ENCODE results near the gene GGT5.
"Not testable (repeated sequence)": the region's sequence is repeated elsewhere in the genome, so short reads cannot be mapped to it uniquely, and the experiment has no call there.

GGT5 gene

DNA sequence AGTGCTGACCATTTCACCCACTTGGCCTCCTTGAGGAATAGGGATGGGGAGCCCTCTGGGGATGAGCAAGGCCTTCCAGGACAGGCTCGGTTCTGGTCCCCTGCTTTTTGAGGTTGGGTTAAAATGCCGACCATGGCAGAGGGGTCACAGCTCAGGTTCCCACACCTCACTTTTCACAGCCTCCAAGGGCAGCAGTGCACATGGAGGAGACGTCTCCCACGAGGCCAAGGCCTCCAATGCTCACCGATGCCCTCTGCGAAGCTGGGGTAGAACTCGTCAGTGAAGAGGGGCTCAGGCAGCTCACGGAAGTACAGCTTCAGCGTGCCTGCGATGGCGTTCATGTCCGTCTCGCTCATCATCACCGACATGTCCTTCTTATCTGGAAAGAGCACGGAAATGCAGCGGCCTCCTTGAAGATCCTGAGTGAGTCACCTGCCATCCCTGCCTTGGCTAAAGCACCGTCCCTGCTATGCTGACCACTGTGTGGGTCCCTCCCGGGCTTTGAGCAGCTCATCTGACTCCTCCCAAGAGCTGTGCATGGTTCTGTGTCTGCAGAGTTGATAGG lies 17.4 kb upstream of the GGT5 start:
- DNase-seq (ENCODE audit: low spot score) = not testable (repeated sequence)

DNA sequence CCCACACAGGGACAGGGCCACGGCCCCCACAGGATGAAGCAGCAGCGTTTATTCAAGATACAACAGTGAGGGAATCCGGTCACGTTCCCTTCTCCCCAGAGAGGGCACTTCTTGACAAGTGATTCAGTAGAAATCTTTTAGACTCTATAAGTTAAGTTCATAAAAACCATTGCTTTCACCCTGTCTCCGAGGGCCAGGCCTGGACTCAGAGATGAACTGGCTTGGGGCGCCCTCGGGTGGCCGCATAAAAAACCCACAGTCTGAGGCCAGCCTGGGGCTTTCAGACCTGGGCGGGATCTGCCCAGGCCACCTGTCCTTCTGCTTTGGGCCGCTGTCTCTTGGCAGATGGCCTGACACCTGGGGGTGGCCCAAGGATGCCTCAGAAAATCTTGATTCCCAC lies 14.6 kb upstream of the GGT5 start:
- peak; percentile 58 for DNase-seq (ENCODE audit: low spot score)

DNA sequence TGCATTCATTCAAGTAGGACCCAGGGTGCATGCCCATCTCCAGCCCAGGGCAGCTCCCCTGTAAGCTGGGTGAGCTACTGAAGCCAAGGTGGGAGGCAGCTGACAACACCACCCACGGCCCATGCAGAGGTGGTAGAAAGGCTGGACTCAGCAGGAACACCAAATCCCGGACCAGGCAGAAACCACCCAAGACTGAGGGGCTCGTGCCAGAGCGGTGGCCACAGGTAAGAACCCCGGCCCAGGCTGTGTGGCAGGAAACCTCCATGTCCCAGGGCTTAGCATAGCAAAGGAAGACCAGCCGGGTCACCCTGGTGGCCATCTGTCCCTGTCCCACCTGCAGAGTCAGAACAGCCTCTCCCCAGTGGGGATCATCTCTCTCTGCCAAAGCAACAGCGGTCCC lies 11.9 kb upstream of the GGT5 start:
- DNase-seq (ENCODE audit: low spot score) = not testable (repeated sequence)

DNA sequence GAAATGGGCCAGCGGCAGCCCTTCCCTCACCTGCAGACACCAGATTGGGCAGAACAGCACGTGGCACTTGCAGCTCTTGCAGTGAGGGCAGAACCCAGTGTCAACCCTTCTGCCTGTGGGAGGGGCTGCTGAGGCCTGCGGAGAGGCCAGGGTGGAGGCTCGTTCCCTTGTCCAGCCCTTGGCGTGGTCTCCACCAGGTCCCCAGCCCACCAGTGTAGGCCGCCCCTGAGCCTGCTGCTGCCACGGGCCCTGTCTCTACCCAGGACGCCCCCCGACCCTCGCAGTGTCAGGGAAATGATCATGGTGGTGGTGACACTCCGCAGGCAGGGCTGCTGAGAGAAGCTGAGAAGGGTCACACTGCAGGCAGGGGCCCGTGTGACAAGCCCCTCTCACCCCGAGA lies 11.3 kb upstream of the GGT5 start:
- DNase-seq (ENCODE audit: low spot score) = not testable (repeated sequence)

DNA sequence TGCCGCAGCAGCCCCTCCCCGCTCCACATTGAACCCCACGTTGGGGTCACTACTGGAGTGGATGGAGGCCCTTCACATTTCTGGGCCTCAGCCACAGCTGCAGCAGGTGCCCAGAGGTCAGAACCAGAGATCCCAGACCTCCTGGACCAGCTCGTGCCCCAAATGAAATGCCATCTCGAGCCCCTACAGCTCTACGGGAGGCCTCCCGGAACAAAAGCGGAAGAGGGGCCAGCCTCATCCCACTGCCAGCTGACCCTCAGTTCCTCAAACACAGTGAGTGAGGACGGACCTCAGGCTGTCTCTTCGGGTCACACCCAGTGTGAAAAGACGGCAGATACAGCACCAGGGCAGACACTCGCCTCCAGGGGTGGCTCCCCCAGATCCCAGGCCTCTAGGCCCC lies 8.2 kb upstream of the GGT5 start:
- not testable (repeated sequence) for DNase-seq (ENCODE audit: low spot score)

DNA sequence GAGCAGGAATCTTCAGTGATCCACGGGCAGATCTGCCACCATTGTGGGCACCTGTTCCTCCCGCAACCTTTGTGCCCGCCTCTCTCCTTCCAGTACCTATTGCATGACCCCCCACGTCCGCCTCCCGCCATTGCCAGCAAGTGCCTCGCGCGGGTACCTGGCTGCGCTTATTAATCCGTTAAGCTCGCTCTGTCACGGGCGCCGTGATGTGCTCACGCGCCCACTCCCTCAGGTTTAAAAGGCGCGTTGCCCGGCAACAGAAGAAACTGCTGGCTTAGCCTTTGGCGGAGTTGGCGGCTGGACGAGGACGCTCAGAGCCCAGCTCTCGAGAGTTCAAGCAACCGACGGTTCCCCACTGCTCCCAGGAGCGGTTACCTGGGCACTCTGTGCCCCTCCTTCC lies 6.4 kb upstream of the GGT5 start:
- DNase-seq (ENCODE audit: low spot score) = not testable (repeated sequence)

DNA sequence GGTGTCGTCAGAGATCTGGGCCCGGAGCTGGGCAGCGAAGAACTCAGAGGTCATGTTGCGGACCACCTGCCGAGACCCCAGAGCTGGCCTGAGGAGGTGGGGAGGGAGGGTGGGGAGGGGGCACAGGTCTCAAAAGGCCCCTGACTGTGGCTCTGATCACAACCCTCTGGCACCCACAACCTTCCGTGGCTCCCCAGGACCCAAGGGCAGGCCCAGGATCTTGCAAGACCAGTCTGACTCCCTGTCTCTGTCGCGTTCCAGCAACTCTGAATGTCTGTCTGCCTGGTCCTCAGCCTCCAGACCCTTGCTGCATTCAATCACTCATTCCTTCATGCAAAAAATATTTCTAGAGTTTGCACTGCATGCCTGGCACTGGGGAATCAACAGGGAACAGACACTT lies 4.5 kb upstream of the GGT5 start:
- DNase-seq (ENCODE audit: low spot score) = not testable (repeated sequence)

DNA sequence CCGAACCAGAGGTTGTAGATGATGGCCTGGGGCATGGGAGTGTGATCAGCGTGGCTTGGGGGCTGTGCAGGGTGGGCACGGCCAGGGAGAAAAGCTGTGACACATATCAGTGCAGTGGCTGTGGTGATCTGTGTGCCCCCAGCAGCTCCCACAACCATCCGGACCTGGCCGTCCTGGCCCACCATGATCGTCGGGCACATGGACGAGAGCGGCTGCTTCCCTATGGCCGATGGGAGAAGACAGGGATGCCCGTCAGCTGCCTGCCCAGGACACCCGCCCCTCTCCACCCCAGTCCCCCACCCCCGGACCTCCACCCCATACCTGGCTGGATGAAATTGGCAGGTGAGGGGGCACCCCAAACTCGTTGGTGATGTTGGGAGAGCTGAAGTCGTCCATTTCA lies 3.7 kb upstream of the GGT5 start:
- not testable (repeated sequence) for DNase-seq (ENCODE audit: low spot score)

DNA sequence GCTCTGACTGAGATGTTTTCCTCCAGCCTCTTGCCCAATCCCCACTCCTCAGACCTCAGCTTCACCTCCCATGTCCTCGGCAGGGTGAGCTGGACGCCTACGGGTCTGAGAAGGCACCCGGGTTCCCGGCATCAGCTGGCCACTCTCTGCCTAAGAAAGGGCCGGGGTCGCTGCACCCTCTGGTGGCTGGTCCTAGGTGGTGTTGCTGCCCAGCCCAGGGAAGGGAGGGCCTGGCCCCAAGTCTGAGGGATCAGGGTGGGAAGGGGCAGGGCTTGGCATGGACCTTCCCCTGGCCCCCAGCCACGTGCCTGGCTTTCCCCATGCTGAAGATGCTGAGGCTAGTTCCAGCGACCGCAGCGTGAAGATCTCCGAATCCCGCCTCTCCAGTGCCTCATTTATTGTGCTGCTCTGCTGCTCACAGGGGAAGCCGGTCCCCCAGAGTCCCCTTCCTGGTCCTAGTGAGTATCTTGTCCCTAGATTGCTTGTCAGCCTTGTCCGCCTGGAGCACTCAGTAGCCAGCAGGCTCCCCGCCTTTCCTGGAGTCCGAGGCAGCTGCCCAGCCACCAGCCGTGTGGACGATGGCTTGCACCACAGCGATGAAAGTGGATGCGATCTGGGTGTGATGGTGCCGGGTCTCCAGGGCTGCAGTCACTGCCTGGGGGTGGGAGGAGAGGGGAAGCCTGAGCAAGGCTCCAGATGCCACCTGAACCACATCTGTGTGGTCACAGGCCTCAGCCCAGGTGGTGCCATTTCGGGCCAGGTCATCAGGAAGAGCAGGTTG lies 2.9 kb upstream of the GGT5 start:
- peak; percentile 20 for DNase-seq (ENCODE audit: low spot score)

DNA sequence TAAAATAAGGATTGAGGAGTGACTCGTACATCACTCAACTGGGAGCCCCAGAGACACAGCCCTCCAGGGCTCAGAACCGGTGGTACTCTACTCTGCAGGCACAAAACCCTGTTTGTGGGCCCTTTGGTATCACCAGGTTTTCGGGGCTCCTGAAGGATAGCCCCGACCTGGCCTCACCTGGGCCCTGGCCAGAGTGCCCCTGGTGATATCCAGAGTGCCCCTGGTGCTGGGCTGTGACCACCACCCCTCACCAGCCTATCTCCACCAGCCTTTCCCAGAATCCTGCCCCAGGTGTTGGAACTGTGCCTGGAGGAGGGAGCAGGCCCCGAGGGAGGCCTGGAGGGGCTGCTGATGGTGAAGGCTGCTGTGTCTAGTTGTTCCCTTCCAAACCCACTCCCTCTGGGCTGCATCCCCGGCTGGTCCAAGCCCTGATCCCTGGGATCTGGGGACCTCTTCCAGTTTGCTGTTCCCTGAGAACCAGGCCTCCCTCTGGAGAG lies 2.2 kb upstream of the GGT5 start:
- no peak for DNase-seq (ENCODE audit: low spot score)

DNA sequence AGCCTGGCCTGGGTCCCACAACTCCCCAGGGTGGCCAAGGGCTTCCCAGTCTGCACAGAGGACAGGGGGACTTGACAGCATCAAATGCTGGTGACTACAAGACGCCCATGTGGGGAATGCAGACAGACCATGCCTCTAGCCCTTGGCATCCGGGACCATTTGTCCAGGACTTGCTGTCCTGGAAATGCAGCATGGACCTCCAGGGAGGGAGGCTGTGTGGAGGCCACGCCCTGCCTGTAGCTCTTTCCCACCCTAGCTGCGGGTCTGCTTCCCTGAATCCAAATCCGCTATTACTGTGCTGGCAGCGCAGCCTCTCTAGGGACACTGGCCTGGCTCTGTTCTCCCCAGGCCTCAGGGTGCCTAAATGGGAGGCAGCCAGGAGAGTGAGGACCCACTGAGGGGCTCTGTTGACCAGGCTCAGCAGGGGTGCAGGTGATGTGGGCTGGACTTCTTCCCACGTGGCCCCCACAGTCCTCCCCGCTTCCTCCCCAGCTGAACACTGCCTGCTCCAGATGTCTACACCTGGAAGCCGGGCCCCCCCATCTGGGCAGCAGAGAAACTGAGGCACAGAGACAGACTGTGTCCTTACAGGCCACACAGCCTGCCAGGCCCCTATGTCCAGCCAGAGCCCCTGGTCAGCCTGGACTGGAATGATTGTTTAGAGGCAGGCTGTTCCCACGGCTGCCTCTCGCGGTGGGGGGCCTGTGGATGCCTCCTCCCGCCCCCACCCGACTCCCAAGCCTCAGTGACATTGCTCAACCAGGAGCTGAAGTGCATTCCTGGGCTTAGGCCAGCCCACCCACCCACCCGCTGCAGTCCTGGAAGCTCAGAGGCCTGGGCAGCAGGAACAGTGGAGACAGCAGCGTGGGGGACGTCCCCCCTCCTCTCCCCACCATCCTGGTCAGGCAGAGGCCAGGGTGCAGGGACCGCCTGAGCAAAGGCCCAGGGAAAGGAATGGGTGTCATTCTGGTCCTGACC lies 991 bp upstream of the GGT5 start:
- DNase-seq (ENCODE audit: low spot score) = not testable (repeated sequence)

DNA sequence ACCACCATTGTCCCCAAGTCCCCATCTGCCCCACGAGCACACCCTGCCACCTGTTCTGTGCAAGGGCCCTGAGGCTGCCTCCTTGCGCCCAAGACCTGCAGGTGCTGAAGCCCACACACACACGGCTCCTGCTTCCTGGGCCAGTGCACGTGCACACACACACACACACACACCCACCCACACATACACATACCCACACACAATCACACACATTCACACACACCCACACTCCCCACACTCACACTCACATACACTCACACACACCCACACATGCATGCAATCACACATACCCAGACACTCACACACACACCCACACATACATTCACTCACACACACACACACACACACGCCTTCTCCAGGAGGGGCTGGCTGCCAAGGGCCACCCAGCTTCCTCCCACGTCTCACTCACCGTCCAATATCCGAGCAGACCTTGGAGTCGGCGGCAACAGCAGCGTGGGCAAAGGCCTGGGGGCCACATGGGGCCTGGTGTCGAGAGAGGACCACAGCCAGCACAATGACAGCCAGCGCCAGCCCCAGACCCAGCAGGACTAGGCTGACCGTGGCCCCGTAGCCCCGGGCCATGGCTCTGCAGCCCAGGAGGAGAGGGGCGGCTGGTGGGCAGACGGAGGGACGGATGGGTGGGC lies 616 bp downstream of the GGT5 start:
- no peak for DNase-seq (ENCODE audit: low spot score)

DNA sequence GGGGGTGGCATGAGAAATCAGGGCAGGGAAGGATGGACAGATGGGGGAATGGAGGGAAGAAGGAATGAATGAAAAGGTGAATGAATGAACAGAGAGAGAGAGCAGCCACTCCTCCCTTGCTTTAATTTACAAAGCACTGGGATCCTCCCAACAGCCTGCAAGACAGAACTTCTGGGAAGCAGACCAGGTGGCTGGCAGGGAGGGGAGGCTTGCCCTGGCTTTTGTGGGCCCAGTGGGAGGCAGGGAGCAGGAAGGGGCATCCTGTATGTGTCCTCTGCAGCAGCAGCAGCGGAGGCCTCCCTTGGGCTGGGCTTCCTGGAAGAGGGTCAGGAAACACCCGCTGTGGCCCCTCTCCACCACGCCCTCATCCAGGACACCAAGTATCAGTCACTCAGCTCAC lies 1.5 kb downstream of the GGT5 start:
- DNase-seq (ENCODE audit: low spot score) = not testable (repeated sequence)

DNA sequence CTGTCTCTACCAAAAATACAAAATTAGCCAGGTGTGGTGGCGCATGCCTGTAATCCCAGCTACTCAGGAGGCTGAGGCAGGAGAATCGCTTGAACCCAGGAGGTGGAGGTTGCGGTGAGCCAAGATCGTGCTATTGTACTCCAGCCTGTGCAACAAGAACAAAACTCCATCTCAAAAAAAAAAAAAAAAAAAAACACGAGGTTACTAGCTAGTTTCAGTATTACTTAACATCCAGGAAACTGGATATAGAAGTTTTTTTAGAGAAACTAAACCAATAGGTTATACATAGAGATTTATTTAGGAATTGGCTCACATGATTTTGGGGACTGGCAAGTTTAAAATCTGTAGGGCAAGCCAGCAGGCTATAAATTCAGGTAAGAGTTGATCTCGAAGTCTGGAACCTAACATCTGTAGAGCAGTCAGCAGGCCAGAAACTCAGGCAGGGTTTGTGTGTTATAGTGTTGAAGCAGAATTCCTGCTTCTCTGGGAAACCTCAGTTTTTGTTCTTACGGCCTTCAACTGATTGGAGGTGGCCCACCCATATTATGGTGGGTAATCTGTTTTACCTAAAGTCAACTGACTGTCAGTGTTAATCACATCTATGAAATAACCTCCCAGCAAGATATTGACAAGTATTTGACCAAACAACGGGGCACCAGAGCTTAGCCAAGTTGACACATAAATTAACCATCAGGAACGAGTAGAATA lies 3.7 kb downstream of the GGT5 start:
- DNase-seq (ENCODE audit: low spot score) = not testable (repeated sequence)

DNA sequence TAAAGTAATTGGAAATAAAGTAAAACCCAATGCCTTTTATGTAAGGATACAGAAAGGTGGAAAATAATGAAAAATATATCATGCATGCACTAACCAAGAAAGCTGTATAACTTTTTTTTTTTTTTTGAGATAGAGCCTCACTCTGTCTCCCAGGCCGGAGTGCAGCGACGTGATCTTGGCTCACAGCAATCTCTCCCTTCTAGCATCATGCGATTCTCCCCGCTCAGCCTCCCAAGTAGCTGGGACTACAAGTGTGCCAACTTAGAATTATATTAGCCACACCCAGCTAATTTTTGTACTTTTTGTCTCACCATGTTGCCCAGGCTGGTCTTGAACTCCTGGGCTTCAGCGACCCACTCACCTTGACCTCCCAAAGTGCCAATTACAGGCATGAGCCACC lies 4.5 kb downstream of the GGT5 start:
- no peak for DNase-seq (ENCODE audit: low spot score)

DNA sequence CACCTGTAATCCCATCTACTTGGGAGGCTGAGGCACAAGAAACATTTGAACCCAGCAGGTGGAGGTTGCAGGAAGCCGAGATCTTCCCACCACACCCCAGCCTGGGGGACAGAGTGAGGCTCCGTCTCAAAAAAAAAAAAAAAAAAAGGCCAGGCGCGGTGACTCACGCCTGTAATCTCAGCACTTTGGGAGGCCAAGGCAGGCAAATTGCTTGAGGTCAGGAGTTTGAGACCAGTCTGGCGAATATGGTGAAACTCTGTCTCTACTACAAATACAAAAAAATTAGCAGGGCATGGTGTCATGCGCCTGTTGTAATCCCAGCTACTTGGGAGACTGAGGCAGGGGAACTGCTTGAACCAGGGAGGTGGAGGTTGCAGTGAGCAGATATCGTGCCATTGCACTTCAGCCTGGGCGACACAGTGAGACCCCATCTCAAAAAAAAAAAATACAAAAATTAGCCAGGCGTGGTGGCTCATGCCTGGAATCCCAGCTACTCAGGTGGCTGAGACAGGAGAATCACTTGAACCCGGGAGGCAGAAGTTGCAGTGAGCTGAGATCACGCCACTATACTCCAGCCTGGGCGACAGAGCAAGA lies 6.7 kb downstream of the GGT5 start:
- DNase-seq (ENCODE audit: low spot score) = not testable (repeated sequence)

DNA sequence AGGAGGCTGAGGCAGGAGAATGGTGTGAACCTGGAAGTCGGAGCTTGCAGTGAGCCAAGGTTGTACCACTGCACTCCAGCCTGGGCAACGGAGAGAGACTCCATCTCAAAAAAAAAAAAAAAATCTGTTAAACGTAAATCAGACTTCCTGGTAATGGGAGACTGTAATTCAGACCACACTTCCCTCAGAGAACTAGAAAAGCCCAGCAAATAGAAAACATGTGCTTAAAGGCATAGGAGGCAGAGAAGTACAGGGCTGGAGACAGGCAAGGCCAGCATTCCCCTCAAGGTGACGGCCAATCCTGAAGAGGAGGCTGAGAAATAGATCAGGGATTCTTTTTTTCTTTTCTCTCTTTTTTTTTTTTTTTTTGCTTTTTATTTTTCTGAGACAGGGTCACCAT lies 8.2 kb downstream of the GGT5 start:
- DNase-seq (ENCODE audit: low spot score) = no peak

DNA sequence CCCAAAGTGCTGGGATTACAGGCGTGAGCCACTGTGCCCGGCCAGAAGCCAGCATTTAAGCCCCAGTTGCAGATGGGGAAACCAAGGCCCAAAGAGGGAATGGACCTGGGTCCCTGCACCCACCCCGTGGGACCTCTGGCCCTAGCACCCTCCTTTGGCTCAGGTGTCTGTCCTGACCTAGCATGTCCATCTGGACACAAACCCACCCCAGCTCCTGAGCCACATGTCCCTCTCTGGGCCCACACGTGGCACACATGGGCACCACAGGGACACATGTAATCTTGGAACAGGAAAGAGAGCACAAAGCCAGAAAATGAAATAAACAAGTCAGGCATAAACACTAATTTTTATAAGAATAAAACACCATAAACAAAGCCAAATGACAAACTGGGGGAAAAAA lies 9.6 kb downstream of the GGT5 start:
- DNase-seq (ENCODE audit: low spot score) = no peak

DNA sequence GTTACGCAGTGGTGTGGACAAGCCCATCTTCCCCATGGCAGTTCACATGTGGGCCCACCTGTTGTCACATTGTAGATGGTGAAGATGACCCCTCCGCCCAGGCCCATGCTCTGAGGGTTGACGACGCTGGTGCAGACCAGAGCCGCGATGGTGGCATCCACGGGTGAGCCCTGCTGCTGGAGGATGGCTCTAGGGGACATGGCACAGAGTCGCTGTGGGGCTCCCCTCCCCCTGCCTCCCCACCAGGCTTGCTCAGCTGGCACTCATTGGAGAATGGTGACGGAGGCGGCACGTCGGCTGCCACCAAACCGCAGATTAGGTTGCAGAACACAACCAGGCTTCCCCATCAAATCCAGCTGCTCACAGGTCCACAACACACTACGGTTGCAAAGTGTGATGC lies 11.1 kb downstream of the GGT5 start:
- DNase-seq (ENCODE audit: low spot score) = no peak

DNA sequence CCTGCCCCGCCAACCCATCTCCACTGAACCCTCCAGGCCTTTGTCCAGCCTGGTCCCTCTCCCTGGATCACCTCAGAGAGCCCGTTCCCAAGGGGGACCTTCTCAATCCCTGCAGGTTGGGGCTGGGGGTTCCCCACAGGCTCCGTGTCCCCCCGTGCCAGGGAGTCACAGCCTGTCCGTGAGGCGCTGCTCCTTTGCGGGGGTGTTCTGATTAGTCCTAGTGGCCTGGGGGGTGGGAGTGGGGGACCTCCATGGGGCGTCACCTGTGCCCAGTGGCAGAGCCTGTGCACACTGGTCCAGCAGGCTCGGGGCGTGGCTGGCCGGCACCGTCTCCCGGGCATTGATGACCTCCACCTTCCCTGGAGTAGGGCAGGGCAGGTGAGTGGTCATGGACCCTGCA lies 11.6 kb downstream of the GGT5 start:
- no peak for DNase-seq (ENCODE audit: low spot score)

DNA sequence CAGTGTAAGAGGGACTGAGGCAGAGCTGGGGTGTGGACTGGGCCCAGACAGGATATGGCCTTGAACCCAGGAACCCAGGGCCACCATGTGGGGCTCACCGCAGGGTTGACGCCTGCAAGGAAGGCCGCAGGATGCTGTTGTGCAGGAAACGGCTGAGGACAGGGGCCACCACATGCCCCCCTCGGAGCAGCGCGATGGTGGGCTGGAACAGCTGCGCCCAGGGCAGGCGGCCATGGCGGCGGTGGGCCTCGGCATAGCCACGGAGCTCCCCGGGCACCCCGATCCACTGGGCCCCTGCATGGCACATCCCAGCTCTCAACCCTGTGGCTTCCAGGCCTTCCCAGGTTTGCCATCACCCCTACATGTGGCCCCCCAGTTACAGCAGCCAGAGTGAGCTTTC lies 12.2 kb downstream of the GGT5 start:
- no peak for DNase-seq (ENCODE audit: low spot score)

Data from CD4-positive, alpha-beta T cell treated with Interleukin-2 at 100 ng/mL for 4 hours (primary cell).